ENCODE data around the gene AURKAIP1. TPM values are rescaled to one million over a fixed set of nuclear protein-coding genes. Genes with fewer than 3 reads are reported as not detected.
A peak's percentile ranks its signal among the peaks of the same experiment; 100 is the strongest.

The AURKAIP1 gene
- total RNA-seq, 1 experiment from 2014 or later, result 196 TPM

GRCh38 chr1:1421147-1421906 lies 46.3 kb upstream of the AURKAIP1 start, which contains the start of gene ANKRD65:
ANKRD65 (minus strand) TSS chr1:1421276; CDS start chr1:1421005, 271 bp downstream.
- Histone ChIP-seq H2BK20ac (ENCODE audit: low read depth, low read length, poor library complexity, severe bottlenecking) (no peak within 1 kb of the TSS), H4K5ac (ENCODE audit: insufficient read length, low read depth, low read length) (no peak within 1 kb of the TSS), H3K79me2 (ENCODE audit: insufficient read depth, low read length) (no peaks in the 10 kb centered on the region), H3K4me2 (ENCODE audit: insufficient read depth, insufficient read length, low read length) (no peak within 1 kb of the TSS), H3K9ac (ENCODE audit: extremely low read depth, insufficient read length, low read length) (no peak within 1 kb of the TSS), H4K8ac (replicated peaks; ENCODE audit: insufficient read length, low read depth, low read length) (no peak within 1 kb of the TSS), H3K18ac (ENCODE audit: insufficient read length, low read depth, low read length) (no peak within 1 kb of the TSS), H3K27ac (ENCODE audit: insufficient read length, low read depth, low read length) (no peak within 1 kb of the TSS), H3K4ac (ENCODE audit: low read depth, low read length) (no peak within 1 kb of the TSS), H2BK15ac (ENCODE audit: low read depth, low read length) (no peak within 1 kb of the TSS), H3K79me1 (ENCODE audit: insufficient read depth, low read depth, low read length, poor library complexity, severe bottlenecking) (no peaks in the 10 kb centered on the region), H3K56ac (ENCODE audit: insufficient read length, low read depth, low read length) (no peak within 1 kb of the TSS), H3K23ac (ENCODE audit: insufficient read length, low read depth, low read length) (no peak within 1 kb of the TSS), H3K14ac (ENCODE audit: insufficient read depth, low read length) (no peak within 1 kb of the TSS; the same call in 1 of the 2 replicates), H2BK120ac (ENCODE audit: low read depth, low read length, poor library complexity, severe bottlenecking) (no peak within 1 kb of the TSS), H3K4me1 (ENCODE audit: insufficient read depth, low read length) (peaks cover 5% of the 10 kb centered on the region; the same call in 1 of the 2 replicates), H2AK5ac (ENCODE audit: insufficient read length, low read length) (no peak within 1 kb of the TSS), H3T11ph (ENCODE audit: low read length) (no peak within 1 kb of the TSS), H2AFZ (ENCODE audit: low read length) (no peak within 1 kb of the TSS), H4K91ac (ENCODE audit: insufficient read length, low read depth, low read length) (no peak within 1 kb of the TSS), H3K23me2 (ENCODE audit: insufficient read length, low read depth, low read length, poor library complexity, severe bottlenecking) (peaks cover 3% of the 10 kb centered on the region), H3K9me3 (ENCODE audit: control insufficient read depth, low read depth, low read length) (no peaks in the 10 kb centered on the region), H2BK5ac (ENCODE audit: insufficient read length, low read length) (no peak within 1 kb of the TSS), H3K27me3 (ENCODE audit: insufficient read depth, low read length) (no peaks in the 10 kb centered on the region), H4K20me1 (ENCODE audit: control insufficient read depth, insufficient read depth, insufficient read length) (no peaks in the 10 kb centered on the region), H2BK12ac (ENCODE audit: insufficient read length, low read depth, low read length) (no peak within 1 kb of the TSS)
- H3K9me3 Mint-ChIP-seq, result no peaks in the 10 kb centered on the region
- TF ChIP-seq CTCF (conservative IDR thresholded peaks at IDR 0.05), result no peak
- WGBS (ENCODE audit: extremely low coverage, insufficient read length, low lambda C conversion rate), result no CpG with 5 or more reads among the region's 18 CpGs
- peak within 1 kb of the TSS in 2 of 3 experiments; percentile 73 to 82; a peak in 1 of 7 replicates for H3K27ac Mint-ChIP-seq
- H3K36me3 Mint-ChIP-seq (ENCODE audit: insufficient read depth in 1 of 3, low read depth in 3 of 3), result no peaks in the 10 kb centered on the region; a peak in 2 of 7 replicates
- H3K27me3 Mint-ChIP-seq (ENCODE audit: low read depth), result no peaks in the 10 kb centered on the region
- no peak within 1 kb of the TSS; a peak in 1 of 5 replicates for H3K4me3 Mint-ChIP-seq
- peaks cover 37 to 57% of the 10 kb centered on the region in 2 experiments for H3K4me1 Mint-ChIP-seq
- DNase-seq, result peak; percentile 37

All from H9 (cell line).